NCI-H1092 treated with DMSO at 0.1 percent for 48 hours (cell line): Measurements from ENCODE around the gene MED23.

Experiments
- DNase-seq: peaks from one replicate; lab custom pipeline; 2025; lab: John Stamatoyannopoulos, UW

The MED23 gene

GRCh38 chr6:131641554-131641953 is 13.5 kb upstream of the MED23 start:
- DNase-seq: no peak

GRCh38 chr6:131640576-131640975 is 12.5 kb upstream of the MED23 start:
- DNase-seq: no peak

DNA sequence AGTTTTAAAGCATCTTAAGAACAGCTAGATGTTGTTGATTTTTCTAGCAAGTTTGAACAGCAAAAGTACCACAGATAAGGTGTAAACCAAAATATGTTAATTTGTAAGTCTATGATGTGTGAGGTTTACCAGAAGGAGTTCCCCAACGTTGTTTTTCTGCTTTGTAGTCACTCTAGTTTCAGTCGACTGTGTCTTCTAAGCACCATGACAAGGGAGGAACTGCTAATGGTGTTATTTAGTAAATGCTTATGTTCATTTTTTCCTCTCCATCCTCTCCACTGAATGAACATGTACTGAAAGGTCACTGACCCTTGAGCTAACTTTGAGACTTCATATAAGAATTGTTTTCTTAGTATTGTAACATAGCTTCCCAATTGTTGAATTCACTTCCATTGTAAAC is 12.1 kb upstream of the MED23 start:
- no peak for DNase-seq

GRCh38 chr6:131638013-131638412 is 10.0 kb upstream of the MED23 start:
- DNase-seq: no peak

DNA sequence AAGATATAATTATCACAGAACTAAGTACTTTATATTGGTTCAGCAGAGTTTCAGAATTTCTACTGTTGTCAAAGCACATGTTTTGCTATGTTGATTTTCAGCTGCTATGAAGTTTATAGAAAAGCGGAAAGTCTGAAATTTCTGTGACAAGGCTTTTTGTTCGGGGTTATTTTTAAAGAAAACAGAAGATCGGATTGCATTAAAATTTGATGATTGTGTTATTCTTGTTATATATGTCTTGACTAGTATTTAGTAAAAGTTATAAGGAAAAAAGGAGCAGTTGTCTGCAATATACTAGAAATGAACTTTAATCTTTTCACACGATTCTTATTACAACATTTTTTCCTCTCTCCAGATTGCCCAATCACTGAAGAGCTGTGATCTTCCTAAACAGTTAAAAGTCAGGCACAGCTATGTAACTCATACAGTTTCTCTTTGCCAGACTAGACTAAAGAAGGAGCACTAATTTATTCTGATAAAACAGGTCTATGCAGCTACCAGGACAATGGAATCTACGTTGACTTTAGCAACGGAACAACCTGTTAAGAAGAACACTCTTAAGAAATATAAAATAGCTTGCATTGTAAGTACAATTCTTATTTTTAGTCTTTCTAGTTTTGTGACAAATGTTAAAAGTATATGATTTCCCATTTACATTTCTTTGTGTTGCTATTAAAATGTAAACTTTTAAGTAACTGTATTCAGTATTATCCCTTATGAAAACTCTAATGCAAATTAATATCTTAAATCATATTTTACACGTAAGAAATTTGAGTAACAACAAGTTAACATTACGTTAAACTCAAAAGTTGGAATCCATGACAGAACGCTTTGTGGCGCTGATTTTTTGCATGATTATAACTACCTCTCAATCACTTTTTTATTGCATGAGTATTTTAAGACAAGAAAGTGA is 9.1 kb upstream of the MED23 start, which contains the start of gene ENPP3:
TSS of gene ENPP3 (plus strand) at position 423 of the 913 bp plus-strand sequence. CDS start at position 506, 83 bp downstream.
- DNase-seq: no peak

- no peak for DNase-seq
These were observed 7.6 kb upstream of the MED23 start for GRCh38 chr6:131635384-131636340.

GRCh38 chr6:131631625-131632289 is 3.7 kb upstream of the MED23 start:
- no peak for DNase-seq

GRCh38 chr6:131629651-131630050 is 1.6 kb upstream of the MED23 start:
- DNase-seq: no peak

DNA sequence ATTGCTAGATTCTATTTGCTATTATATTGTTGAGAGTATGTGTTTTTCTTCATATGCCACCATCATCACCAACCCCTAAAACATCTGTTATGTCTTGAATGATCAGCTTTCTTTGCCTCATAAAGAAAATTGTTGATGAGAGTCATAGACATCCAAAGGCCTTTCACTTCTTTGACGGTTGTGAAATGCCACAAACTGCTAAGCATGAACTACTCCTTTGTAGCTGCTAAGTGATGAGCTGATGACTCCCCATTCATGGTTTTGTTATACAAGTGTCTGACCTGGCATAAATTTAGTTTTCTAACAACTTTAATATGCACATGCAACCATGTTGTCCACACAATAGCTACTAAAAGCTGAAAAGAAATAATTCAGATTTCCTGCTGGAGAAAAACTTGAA is 684 bp upstream of the MED23 start:
- no peak for DNase-seq

- no peak for DNase-seq
These were observed 12.8 kb downstream of the MED23 start for GRCh38 chr6:131615275-131615674.

GRCh38 chr6:131613296-131613925 is 14.6 kb downstream of the MED23 start:
- DNase-seq: no peak

DNA sequence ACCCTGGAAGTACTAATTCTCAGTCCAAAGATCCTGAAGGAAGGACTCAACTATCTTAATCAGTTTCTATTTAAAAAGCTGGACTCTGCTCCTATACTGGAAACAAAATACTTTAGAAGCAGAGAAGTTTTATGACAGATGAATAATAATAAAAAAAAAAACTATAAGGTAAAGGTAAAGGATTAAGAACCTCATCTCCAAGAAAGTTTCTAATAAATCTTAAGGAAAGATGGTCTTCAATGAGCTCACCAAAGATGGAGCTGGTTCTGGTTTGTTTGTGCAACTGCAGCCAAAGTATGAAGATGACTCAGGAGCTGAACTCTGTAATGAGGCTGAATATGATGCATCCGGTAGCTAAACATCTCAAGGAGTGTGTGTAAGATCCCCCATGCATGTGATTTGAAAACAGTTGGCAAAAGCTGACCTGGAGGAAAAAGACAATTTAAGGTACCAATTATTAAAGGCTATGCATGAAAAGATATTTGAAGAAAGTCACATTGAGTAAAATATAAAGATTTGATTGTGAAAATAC is 25.2 kb downstream of the MED23 start:
- no peak for DNase-seq

- no peak for DNase-seq
These were observed 27.3 kb downstream of the MED23 start for GRCh38 chr6:131600716-131601115.

GRCh38 chr6:131597446-131597845 is 30.6 kb downstream of the MED23 start:
- no peak for DNase-seq

DNA sequence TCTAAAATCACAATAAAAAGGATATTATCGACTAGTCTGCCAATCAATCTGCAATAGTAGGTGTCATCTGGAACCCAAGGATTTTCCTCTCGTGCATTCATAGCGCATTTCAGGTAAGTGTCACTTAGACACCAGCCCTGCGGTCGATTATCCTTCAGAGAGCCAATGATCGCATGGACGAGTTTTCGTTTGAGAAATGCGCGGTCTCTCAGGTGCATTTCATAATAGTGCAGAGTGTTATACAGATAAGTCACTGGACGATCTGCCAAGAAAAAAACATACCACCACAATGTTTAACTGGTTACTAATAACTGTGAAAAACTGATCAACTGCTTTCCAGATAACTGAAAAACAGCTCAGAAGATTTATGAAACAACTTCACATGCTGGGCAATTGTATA is 34.0 kb downstream of the MED23 start:
- no peak for DNase-seq

- DNase-seq: no peak
These were observed 35.1 kb downstream of the MED23 start for GRCh38 chr6:131592935-131593334.

GRCh38 chr6:131588643-131589042 is 39.4 kb downstream of the MED23 start:
- no peak for DNase-seq

- no peak for DNase-seq
These were observed 40.1 kb downstream of the MED23 start for GRCh38 chr6:131587909-131588308.

- no peak for DNase-seq
These were observed 41.5 kb downstream of the MED23 start for GRCh38 chr6:131586543-131586942.

GRCh38 chr6:131581523-131581922 is 46.5 kb downstream of the MED23 start:
- no peak for DNase-seq

DNA sequence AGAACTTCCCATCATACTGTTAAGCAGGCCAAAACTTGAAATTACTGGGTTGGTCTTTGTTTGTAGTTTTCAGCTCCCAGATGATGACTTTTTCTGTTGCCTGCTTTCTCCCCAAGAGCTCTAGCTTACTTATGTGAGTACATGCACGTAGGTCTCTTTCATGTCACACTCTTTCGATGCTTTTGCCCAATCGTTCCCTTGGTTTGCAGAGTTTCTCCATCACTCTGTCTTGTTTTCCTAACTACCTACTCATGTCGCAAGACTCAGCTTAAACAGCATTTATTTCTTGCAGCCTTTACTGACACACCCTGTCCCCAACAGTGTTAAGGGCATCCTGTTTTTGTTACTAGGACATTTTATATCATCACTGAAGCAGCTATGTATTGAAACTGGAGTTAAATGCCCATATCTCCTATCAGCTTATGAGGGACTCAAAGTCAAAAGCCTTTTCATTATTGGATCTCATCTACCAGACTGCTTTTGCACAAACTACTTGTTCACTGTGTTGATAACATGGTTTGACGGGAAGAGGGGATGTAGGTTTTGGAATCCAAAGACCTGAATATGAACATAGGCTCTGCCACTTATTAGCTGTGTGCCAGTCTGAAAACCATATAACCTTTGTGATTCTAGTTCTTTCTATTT is 52.1 kb downstream of the MED23 start:
- DNase-seq: no peak
